Kidney epithelial cell (primary cell): ENCODE results near the gene SYNE2. TPM values are rescaled to one million over a fixed set of nuclear protein-coding genes. Genes with fewer than 3 reads are reported as not detected.

Experiments
- DNase-seq: peaks from one replicate; pipeline ENCODE4 v3.0.0-alpha.2; 2010; ENCODE audit warnings: low read depth
- H3K27me3 ChIP-seq: 2 replicates; pipeline ENCODE4 v1.6.0; 2011; ENCODE audit warnings: low read length; ENCODE audit not compliant: control insufficient read depth, insufficient read depth
- H3K36me3 ChIP-seq: 2 replicates; pipeline ENCODE4 v1.5.1; 2011; ENCODE audit warnings: low read length; ENCODE audit not compliant: control insufficient read depth, insufficient read depth
- H3K4me3 ChIP-seq: 2 replicates; pipeline ENCODE4 v1.5.1; 2011; ENCODE audit warnings: low read depth, mild to moderate bottlenecking, control low read depth, low read length
- CTCF ChIP-seq: IDR thresholded peaks from 2 replicates; pipeline ENCODE4 v1.5.1; 2011; ENCODE audit warnings: mild to moderate bottlenecking, moderate library complexity, low read length, control low read depth, inconsistent platforms; ENCODE audit not compliant: insufficient read depth, poor library complexity, severe bottlenecking
- total RNA-seq: library from RNA; depleted of rRNA; stranded (reverse); fragments of >200 nt; gene quantifications from 2 replicates; pipeline ENCODE4 v1.2.3, GENCODE V29; 2015

Gene SYNE2
- total RNA-seq, 1 donor from 2014 or later = 35.7 TPM

- no peak for TF ChIP-seq CTCF
- no peaks in the 10 kb centered on the region for H3K27me3 ChIP-seq
- DNase-seq = peak; percentile 35
- H3K4me3 ChIP-seq = no peak overlapping the region
- H3K36me3 ChIP-seq = peaks cover 4% of the 10 kb centered on the region
Observed at GRCh38 chr14:64218344-64219240, 365.8 kb downstream of the SYNE2 start.

- TF ChIP-seq CTCF = no peak
- no peaks in the 10 kb centered on the region for H3K27me3 ChIP-seq
- DNase-seq = no peak
- no peak overlapping the region for H3K4me3 ChIP-seq
- no peaks in the 10 kb centered on the region for H3K36me3 ChIP-seq
Observed at GRCh38 chr14:64220056-64220455, 367.3 kb downstream of the SYNE2 start.

GRCh38 chr14:64220466-64220865 is 367.7 kb downstream of the SYNE2 start:
- H3K27me3 ChIP-seq = no peaks in the 10 kb centered on the region
- no peak for DNase-seq
- TF ChIP-seq CTCF = no peak
- H3K36me3 ChIP-seq = no peaks in the 10 kb centered on the region
- no peak overlapping the region for H3K4me3 ChIP-seq

- Histone ChIP-seq H3K27me3 (no peaks in the 10 kb centered on the region), H3K36me3 (no peaks in the 10 kb centered on the region), H3K4me3 (no peak overlapping the region)
- no peak for DNase-seq
- TF ChIP-seq CTCF = no peak
Observed at GRCh38 chr14:64221391-64222003, 368.7 kb downstream of the SYNE2 start.

GRCh38 chr14:64225151-64225757 is 372.4 kb downstream of the SYNE2 start:
- Histone ChIP-seq H3K36me3 (no peaks in the 10 kb centered on the region), H3K27me3 (no peaks in the 10 kb centered on the region), H3K4me3 (no peak overlapping the region)
- no peak for DNase-seq
- TF ChIP-seq CTCF = no peak
